Liver (tissue), 3 donors: ENCODE measurements around the gene BFSP2.

Source experiments
- EGR1 ChIP-seq, 2 donors: IDR thresholded peaks; 2 replicates each; pipeline ENCODE4 v1.6.1; 2016 to 2018; ENCODE audit warnings: antibody characterized with exemption in 2 of 2, low read depth in 2 of 2
- FOXA1 ChIP-seq: IDR thresholded peaks from 2 replicates; pipeline ENCODE4 v1.6.1; 2016; ENCODE audit warnings: antibody characterized with exemption
- JUND ChIP-seq, 2 donors: IDR thresholded peaks; 2 replicates each; pipeline ENCODE4 v1.6.1; 2016; ENCODE audit warnings: antibody characterized with exemption in 2 of 2
- NR2F2 ChIP-seq: IDR thresholded peaks from 2 replicates; pipeline ENCODE4 v1.6.1; 2016; ENCODE audit warnings: antibody characterized with exemption
- RAD21 ChIP-seq, 2 donors: IDR thresholded peaks; 2 replicates each; pipeline ENCODE4 v1.6.1; 2016; ENCODE audit warnings: antibody characterized with exemption in 2 of 2, mild to moderate bottlenecking in 2 of 2
- RXRA ChIP-seq, 2 donors: IDR thresholded peaks; 2 replicates each; pipeline ENCODE4 v1.6.1; 2017 to 2018; ENCODE audit warnings: antibody characterized with exemption in 2 of 2, mild to moderate bottlenecking in 1 of 2
- SP1 ChIP-seq: IDR thresholded peaks from 2 replicates; pipeline ENCODE4 v1.6.1; 2018; ENCODE audit warnings: antibody characterized with exemption, mild to moderate bottlenecking
- TAF1 ChIP-seq: conservative IDR thresholded peaks from 2 replicates; pipeline ENCODE4 v1.6.1; 2016; ENCODE audit warnings: antibody characterized with exemption, mild to moderate bottlenecking
- YY1 ChIP-seq: IDR thresholded peaks from 2 replicates; pipeline ENCODE4 v1.6.1; 2016; ENCODE audit warnings: antibody characterized with exemption, mild to moderate bottlenecking
- TF ChIP-seq, protein P1 (sequence below): fragments of 150-350 bp; IDR thresholded peaks from 2 replicates; pipeline ENCODE4 v1.5.1; 2017; ENCODE audit warnings: improper control_type of control experiment, low read depth, low read length; ENCODE audit not compliant: missing input control
- TF ChIP-seq, protein P2 (sequence below): IDR thresholded peaks from 2 replicates; pipeline ENCODE4 v1.6.1; 2016; ENCODE audit warnings: antibody characterized with exemption
- TF ChIP-seq, protein P3 (sequence below): IDR thresholded peaks from 2 replicates; pipeline ENCODE4 v1.6.1; 2016; ENCODE audit warnings: antibody characterized with exemption
- TF ChIP-seq, protein P4 (sequence below): IDR thresholded peaks from 2 replicates; pipeline ENCODE4 v1.6.1; 2016; ENCODE audit warnings: antibody characterized with exemption
- donor health status: healthy.
- donor health status: healthy.

DNA sequence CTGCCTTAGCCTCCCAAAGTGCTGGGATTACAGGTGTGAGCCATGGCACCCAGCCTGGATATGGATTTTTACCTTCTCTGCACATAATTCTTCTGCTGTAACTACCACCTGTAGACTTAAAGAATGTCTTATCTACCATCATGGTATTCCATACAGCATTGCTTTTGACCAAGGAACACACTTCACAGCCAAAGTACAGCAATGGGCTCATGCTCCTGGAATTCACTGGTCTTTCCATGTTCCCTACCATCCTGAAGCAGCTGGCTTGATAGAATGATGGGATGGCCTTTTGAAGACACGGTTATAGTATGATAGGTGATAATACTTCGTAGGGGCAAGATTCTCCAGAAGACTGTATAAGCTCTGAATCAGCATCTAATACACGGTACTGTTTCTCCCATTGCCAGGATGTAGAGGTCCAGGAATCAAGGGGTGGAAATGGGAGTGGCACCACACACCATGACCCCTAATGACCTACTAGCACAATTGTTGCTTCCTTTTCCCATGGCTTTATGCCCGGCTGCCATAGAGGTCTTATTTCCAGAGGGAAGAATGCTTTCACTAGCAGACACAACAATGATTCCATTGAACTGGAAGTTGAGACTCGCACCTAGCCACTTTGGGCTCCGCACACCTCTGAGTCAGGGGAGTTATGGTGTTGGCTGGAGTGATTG lies 112.7 kb downstream of the BFSP2 start:
- TF ChIP-seq, protein P1, sequence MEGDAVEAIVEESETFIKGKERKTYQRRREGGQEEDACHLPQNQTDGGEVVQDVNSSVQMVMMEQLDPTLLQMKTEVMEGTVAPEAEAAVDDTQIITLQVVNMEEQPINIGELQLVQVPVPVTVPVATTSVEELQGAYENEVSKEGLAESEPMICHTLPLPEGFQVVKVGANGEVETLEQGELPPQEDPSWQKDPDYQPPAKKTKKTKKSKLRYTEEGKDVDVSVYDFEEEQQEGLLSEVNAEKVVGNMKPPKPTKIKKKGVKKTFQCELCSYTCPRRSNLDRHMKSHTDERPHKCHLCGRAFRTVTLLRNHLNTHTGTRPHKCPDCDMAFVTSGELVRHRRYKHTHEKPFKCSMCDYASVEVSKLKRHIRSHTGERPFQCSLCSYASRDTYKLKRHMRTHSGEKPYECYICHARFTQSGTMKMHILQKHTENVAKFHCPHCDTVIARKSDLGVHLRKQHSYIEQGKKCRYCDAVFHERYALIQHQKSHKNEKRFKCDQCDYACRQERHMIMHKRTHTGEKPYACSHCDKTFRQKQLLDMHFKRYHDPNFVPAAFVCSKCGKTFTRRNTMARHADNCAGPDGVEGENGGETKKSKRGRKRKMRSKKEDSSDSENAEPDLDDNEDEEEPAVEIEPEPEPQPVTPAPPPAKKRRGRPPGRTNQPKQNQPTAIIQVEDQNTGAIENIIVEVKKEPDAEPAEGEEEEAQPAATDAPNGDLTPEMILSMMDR, result no peak
- TF ChIP-seq TAF1, result no peak
- TF ChIP-seq, protein P2, sequence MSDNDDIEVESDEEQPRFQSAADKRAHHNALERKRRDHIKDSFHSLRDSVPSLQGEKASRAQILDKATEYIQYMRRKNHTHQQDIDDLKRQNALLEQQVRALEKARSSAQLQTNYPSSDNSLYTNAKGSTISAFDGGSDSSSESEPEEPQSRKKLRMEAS, result no peak
- no peak for TF ChIP-seq RAD21 (IDR thresholded peaks at IDR 0.05)
- no peak for TF ChIP-seq YY1
- TF ChIP-seq FOXA1, result no peak
- no peak for TF ChIP-seq SP1
- TF ChIP-seq JUND (IDR thresholded peaks at IDR 0.05), result no peak
- no peak for TF ChIP-seq RXRA (IDR thresholded peaks at IDR 0.05)
- TF ChIP-seq, protein P3, sequence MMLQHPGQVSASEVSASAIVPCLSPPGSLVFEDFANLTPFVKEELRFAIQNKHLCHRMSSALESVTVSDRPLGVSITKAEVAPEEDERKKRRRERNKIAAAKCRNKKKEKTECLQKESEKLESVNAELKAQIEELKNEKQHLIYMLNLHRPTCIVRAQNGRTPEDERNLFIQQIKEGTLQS, result no peak
- TF ChIP-seq, protein P4, sequence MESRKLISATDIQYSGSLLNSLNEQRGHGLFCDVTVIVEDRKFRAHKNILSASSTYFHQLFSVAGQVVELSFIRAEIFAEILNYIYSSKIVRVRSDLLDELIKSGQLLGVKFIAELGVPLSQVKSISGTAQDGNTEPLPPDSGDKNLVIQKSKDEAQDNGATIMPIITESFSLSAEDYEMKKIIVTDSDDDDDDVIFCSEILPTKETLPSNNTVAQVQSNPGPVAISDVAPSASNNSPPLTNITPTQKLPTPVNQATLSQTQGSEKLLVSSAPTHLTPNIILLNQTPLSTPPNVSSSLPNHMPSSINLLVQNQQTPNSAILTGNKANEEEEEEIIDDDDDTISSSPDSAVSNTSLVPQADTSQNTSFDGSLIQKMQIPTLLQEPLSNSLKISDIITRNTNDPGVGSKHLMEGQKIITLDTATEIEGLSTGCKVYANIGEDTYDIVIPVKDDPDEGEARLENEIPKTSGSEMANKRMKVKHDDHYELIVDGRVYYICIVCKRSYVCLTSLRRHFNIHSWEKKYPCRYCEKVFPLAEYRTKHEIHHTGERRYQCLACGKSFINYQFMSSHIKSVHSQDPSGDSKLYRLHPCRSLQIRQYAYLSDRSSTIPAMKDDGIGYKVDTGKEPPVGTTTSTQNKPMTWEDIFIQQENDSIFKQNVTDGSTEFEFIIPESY, result no peak
- no peak for TF ChIP-seq EGR1 (IDR thresholded peaks at IDR 0.05; ENCODE audit: low read depth in 2 of 2)
- TF ChIP-seq NR2F2, result peak; percentile 85
